Measurements from ENCODE around the gene STK32C. TPM values are rescaled to one million over a fixed set of nuclear protein-coding genes. Genes with fewer than 3 reads are reported as not detected.

Gene STK32C
- total RNA-seq, 1 donor from 2014 or later = 14.6 TPM

DNA sequence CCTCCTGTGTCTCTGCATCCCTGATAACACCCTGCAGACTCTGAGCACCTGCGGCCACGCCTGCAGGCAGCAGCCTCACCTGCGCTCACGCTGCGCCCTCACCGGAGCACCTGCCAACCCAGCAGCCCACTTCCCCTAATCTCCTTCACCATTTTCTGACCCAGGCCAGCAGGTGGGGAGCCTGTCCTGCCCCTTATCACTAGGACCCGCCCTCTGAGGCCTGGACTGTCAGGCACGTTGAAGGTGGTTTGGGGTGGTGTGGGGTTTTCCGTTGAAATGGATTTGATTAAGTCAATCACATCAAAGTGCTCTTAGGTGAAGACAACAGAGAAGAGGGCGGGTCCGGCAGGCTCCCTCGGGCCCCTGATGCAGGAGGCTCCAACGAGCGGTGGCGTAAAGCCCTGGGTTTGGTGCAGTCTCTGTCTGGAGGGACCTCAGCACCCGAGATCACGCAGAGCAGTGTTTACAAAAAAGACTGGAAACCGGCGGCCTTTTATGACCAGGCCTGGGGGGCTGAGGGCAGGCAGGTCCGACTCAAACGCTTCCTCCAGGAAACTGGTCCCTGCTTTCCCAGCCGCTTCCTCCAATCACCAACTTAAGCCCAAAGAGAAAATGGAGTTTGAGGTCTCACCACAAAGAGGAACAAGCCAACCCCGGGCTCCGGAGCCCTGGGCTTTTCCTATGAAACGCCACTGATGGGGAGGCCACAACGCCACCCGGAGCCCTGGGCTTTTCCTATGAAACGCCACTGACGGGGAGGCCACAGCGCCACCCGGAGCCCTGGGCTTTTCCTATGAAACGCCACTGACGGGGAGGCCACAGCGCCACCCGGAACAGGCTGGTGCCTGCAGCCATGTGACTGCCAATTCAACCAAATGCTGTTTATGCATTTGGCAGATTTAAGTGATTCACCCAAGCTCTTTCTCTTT lies 75.5 kb downstream of the STK32C start:
- DNase-seq (ENCODE audit: low spot score) = peak; percentile 8
- Mint-ChIP-seq H3K27ac (peak overlapping the region; percentile 73), H3K27me3 (ENCODE audit: insufficient read depth) (no peaks in the 10 kb centered on the region), H3K4me1 (ENCODE audit: low read depth) (peaks cover 24% of the 10 kb centered on the region), H3K4me3 (peak overlapping the region; percentile 37), H3K9me3 (no peaks in the 10 kb centered on the region), H3K36me3 (ENCODE audit: low read depth) (no peaks in the 10 kb centered on the region)
- intact Hi-C loops (cut with micrococcal nuclease) = loop anchor here (5.0 kb wide), 1 partner anchor 75 kb away; the partner anchor contains the start of gene STK32C

DNA sequence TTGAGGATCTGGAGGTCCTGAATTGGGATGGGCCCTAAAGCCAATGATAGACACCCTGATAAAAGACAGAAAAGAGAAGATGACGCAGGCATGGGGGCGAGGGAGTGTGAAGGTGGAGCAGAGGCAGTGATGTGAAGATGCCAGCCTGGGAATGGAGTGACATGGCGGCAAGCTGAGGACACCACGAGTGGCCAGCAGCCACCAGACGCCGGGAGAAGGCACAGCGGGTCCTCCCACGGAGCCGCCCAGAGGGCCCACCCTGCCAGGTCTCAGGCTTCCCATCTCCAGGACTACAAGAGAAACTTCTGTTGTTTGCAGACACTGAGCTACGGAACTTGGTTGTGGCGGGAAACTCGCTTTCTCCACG lies 76.1 kb downstream of the STK32C start:
- Mint-ChIP-seq H3K4me1 (ENCODE audit: low read depth) (peaks cover 24% of the 10 kb centered on the region), H3K27ac (peak overlapping the region; percentile 37), H3K9me3 (no peaks in the 10 kb centered on the region), H3K27me3 (ENCODE audit: insufficient read depth) (no peaks in the 10 kb centered on the region), H3K36me3 (ENCODE audit: low read depth) (no peaks in the 10 kb centered on the region), H3K4me3 (no peak overlapping the region)
- no peak for DNase-seq (ENCODE audit: low spot score)
- intact Hi-C loops (cut with micrococcal nuclease) = loop anchor here (5.0 kb wide), 1 partner anchor 76 kb away; the partner anchor contains the start of gene STK32C

DNA sequence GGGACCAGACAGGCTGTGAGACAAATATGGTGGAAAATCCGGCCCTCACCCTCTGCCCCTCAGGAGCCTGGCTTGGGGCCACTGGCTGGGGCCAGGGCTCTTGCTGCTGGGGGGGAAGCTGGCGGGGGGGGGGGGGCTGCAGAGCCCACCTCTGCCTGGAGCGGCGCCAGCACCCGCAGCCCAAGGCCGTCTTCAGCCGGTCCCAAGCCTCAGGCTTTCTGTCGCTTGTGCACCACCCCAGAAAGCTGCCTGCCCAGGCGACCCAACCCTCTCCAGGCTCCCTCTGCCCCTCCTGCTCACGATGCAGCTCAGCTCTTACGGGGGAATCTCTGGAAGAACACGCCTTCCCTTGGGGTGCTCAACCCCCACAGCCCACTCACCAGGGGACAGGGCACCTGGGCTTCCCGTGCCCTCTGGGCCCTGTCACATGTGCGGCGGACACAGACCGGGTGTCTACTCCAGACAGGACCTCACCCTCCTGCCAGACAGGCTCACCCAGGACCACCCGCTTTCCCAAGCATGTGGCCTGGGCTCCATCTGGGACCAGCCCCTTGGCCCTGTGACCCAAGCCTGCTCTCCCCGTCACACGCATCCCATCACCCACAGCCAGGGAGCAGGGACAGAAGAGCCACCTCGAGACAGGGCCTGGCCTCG lies 77.1 kb downstream of the STK32C start:
- no peaks in the 10 kb centered on the region for H3K27me3 Mint-ChIP-seq (ENCODE audit: insufficient read depth)
- peak overlapping the region; percentile 15 for H3K4me3 Mint-ChIP-seq
- intact Hi-C loops (cut with micrococcal nuclease) = loop anchor here (5.0 kb wide), 1 partner anchor 77 kb away; the partner anchor contains the start of gene STK32C
- H3K36me3 Mint-ChIP-seq (ENCODE audit: low read depth) = no peaks in the 10 kb centered on the region
- DNase-seq (ENCODE audit: low spot score) = no peak
- no peaks in the 10 kb centered on the region for H3K9me3 Mint-ChIP-seq
- H3K27ac Mint-ChIP-seq = peak overlapping the region; percentile 89
- peaks cover 24% of the 10 kb centered on the region for H3K4me1 Mint-ChIP-seq (ENCODE audit: low read depth)

DNA sequence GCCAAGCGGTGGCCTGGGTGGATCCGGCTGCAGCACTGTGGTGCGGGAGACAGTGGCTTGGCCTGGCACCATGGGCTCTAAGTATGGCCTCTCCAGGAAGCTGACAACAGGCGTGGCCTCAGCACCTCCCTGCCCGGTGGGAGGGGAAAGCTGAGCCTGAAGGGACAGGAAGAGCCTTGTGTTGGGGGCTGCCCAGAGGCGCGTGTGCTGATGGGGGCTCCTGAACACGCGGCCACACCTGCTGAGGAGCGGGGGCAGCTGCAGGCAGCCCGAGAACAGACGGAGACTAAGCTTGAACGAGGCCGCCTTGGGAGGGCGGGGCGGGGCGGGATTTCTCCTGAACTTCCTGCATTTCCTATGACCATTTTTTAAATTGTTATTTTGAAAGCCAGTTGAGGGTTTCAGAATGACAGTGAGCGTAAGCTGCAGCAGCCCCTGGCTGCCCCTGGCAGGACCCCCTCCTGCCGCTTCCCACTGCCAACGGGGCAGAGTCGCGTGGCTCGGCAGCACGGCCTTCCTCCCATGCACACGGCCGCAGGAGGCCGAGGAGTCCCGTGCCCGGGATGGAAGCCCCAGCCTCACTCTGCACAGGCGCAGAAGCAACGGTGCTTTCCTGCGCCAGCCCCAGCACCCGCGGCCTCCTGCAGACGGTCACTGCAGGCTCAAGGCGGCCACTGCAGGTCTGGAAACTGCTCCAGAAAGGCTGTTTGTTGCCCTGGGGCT lies 77.8 kb downstream of the STK32C start:
- intact Hi-C loops (cut with micrococcal nuclease) = loop anchor here (5.0 kb wide), 1 partner anchor 77 kb away; the partner anchor contains the start of gene STK32C
- Mint-ChIP-seq H3K36me3 (ENCODE audit: low read depth) (no peaks in the 10 kb centered on the region), H3K4me3 (peak overlapping the region; percentile 77), H3K4me1 (ENCODE audit: low read depth) (peaks cover 24% of the 10 kb centered on the region), H3K9me3 (no peaks in the 10 kb centered on the region), H3K27ac (peak overlapping the region; percentile 89), H3K27me3 (ENCODE audit: insufficient read depth) (no peaks in the 10 kb centered on the region)
- DNase-seq (ENCODE audit: low spot score) = peak; percentile 47

DNA sequence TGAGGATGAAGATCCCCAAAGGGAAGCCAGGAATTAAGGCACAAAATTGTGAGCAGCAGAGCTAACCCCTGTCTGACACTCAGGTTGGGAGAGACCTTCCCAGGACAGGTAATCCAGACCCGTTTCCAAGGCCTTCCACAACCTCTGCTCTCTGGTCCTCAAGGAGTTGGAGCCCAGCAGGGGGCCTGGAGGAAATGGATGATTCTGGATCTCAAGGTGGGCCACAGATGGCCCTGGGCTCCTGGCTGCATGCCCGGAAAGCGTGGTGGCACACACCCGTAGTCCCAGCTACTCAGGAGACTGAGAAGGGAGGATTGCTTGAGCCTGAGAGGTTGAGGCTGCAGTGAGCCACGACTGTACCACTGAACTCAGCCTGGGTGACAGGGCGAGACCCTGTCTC lies 78.7 kb downstream of the STK32C start:
- no peaks in the 10 kb centered on the region for H3K9me3 Mint-ChIP-seq
- H3K27ac Mint-ChIP-seq = no peak overlapping the region
- DNase-seq (ENCODE audit: low spot score) = no peak
- no peak overlapping the region for H3K4me3 Mint-ChIP-seq
- no peaks in the 10 kb centered on the region for H3K27me3 Mint-ChIP-seq (ENCODE audit: insufficient read depth)
- H3K4me1 Mint-ChIP-seq (ENCODE audit: low read depth) = peaks cover 24% of the 10 kb centered on the region
- no peaks in the 10 kb centered on the region for H3K36me3 Mint-ChIP-seq (ENCODE audit: low read depth)
- intact Hi-C loops (cut with micrococcal nuclease) = no loop called here

DNA sequence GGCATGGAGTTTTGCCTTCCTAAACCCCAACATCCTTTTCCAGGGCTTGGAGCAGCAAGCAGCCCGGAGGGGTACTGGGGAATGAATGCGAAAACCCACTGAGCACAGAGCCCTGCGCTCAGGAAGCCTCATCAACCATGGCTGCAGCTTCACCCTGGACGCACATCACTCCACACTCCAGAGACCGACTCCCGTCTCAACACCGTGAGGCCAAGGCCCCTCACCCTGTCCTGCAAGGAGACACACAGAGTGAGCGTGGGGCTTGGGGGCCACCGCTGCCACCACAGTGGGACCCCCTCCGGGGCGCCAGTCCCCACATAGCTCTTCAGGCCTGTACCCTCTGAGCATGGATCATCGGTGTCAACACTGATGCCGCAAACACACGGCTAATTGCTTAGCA lies 79.1 kb downstream of the STK32C start:
- Mint-ChIP-seq H3K4me1 (ENCODE audit: low read depth) (peaks cover 24% of the 10 kb centered on the region), H3K27ac (no peak overlapping the region), H3K9me3 (no peaks in the 10 kb centered on the region), H3K27me3 (ENCODE audit: insufficient read depth) (no peaks in the 10 kb centered on the region), H3K36me3 (ENCODE audit: low read depth) (no peaks in the 10 kb centered on the region), H3K4me3 (no peak overlapping the region)
- intact Hi-C loops (cut with micrococcal nuclease) = no loop called here
- DNase-seq (ENCODE audit: low spot score) = no peak

DNA sequence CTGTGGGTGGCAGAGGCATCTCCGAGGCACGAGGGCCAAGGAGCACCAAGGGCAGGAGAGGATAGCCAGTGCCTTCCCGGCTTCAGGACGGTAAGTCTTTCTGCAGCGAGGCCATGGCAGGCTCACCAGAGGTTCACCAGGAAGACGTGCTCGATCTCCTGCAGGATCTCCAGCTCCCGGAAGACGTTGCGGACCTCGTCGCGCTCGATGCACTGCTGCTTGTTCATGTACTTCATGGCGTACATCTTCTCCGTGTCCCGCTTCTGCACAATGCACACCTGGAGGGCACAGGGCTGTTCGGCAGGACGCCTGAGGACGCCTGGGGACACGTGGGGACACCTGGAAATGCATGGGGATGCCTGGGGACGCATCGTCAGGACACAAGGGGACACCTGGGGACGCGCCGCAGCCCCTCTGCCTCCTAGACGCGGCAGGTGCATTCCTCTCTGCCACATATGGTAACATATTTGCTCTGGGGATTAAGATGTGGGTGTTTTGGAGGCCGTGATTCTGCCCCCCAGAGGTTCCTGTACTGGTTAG lies 79.8 kb downstream of the STK32C start:
- H3K27ac Mint-ChIP-seq = no peak overlapping the region
- no peaks in the 10 kb centered on the region for H3K9me3 Mint-ChIP-seq
- no peak overlapping the region for H3K4me3 Mint-ChIP-seq
- H3K36me3 Mint-ChIP-seq (ENCODE audit: low read depth) = no peaks in the 10 kb centered on the region
- no peak for DNase-seq (ENCODE audit: low spot score)
- H3K4me1 Mint-ChIP-seq (ENCODE audit: low read depth) = peaks cover 22% of the 10 kb centered on the region
- no peaks in the 10 kb centered on the region for H3K27me3 Mint-ChIP-seq (ENCODE audit: insufficient read depth)
- intact Hi-C loops (cut with micrococcal nuclease) = no loop called here

DNA sequence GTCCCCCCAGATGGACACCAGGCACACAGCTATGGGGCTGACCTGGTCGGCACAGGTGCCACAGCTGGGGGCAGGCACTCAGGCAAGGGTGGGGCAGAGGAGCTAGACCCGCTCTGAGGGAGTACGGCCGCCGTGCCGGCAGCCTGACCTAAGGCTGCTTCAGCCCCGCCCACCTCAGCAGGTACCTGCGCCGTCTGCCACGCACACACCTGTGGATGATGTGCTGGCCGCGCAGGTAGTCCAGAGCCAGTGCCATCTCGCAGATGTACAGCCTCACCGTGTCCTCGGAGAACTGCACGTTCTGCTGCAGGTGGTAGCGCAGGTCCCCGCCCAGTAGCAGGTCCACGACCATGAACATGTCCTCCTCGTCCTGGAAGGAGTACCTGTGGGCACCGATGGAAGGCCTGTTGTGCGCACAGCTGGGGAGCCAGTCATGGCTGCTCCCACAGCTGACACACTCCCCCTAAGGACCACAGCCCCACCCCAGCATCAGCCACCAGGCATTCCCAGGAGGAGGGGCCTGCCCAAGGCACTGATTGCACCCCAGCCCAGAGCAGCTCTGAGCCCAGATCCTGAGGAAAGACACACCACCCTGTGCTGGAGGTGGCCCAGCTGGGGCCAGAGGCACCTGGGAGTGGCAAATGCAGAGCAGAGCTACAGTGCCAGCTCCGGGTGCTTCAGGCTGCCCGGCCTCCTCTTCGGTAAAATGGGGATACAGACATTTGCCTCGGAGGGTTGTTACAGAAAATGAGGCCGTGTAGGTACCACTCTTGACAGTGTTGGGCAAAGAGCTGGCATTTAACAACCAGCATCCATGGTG lies 81.0 kb downstream of the STK32C start:
- intact Hi-C loops (cut with micrococcal nuclease) = no loop called here
- Mint-ChIP-seq H3K9me3 (no peaks in the 10 kb centered on the region), H3K27me3 (ENCODE audit: insufficient read depth) (no peaks in the 10 kb centered on the region), H3K36me3 (ENCODE audit: low read depth) (no peaks in the 10 kb centered on the region), H3K27ac (no peak overlapping the region), H3K4me3 (no peak overlapping the region), H3K4me1 (ENCODE audit: low read depth) (peaks cover 11% of the 10 kb centered on the region)
- no peak for DNase-seq (ENCODE audit: low spot score)

DNA sequence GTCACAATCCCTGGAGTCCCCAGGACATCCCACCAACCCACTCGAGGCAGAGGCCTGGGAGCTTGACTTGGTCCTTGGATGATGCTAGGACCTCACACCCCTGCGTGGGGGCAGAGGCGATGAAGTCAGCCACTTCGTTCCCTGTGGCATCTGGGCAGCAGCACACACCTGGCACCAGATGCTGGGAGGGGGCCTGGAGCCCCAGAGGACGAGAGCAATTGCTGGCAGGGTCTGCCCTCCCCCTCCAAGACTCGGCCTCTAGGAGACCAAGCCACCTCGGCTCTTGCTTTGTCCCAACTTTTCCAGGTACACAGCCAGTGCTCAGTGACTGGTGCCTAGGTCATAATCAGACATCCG lies 81.9 kb downstream of the STK32C start:
- Mint-ChIP-seq H3K36me3 (ENCODE audit: low read depth) (no peaks in the 10 kb centered on the region), H3K27me3 (ENCODE audit: insufficient read depth) (no peaks in the 10 kb centered on the region), H3K9me3 (no peaks in the 10 kb centered on the region), H3K27ac (no peak overlapping the region), H3K4me3 (no peak overlapping the region), H3K4me1 (ENCODE audit: low read depth) (peaks cover 9% of the 10 kb centered on the region)
- intact Hi-C loops (cut with micrococcal nuclease) = no loop called here
- DNase-seq (ENCODE audit: low spot score) = no peak

DNA sequence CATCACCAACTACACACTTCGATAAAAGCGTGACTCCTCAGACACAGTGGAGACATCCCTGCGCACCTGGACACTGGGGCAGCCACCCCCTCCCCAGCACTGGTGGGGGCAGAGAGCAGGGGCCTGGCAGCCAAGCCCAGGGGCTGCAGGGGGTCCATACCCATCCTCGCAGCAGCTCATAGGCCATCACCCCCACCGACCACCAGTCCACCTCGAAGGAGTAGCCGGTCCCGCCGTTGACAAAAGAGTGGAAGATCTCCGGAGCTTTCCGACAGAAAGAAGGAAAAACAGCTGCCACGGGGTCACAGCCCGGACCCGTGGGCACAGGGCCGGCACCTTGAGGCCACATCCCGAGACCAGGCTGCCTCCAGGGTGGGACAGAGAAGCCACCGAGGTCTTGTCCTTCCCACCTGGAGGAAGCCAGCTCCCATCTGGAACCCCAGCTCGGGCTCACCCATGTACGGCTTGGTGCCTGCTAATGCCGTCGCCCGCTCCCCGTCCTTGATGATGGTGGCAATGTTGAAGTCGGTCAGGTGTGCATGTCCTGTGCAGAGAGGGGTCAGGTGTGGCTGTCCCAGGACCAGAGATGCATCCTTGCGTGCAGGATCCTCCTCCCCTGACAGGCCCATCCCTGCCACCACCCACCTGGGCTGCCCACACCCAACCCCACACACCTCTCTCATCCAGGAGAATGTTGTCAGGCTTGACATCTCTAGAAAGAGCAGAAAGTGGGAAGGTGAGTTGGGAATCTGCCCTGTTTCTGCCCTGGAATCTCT lies 82.5 kb downstream of the STK32C start:
- DNase-seq (ENCODE audit: low spot score) = no peak
- Mint-ChIP-seq H3K27ac (no peak overlapping the region), H3K9me3 (no peaks in the 10 kb centered on the region), H3K4me1 (ENCODE audit: low read depth) (peaks cover 9% of the 10 kb centered on the region), H3K36me3 (ENCODE audit: low read depth) (no peaks in the 10 kb centered on the region), H3K27me3 (ENCODE audit: insufficient read depth) (no peaks in the 10 kb centered on the region), H3K4me3 (no peak overlapping the region)
- intact Hi-C loops (cut with micrococcal nuclease) = no loop called here

DNA sequence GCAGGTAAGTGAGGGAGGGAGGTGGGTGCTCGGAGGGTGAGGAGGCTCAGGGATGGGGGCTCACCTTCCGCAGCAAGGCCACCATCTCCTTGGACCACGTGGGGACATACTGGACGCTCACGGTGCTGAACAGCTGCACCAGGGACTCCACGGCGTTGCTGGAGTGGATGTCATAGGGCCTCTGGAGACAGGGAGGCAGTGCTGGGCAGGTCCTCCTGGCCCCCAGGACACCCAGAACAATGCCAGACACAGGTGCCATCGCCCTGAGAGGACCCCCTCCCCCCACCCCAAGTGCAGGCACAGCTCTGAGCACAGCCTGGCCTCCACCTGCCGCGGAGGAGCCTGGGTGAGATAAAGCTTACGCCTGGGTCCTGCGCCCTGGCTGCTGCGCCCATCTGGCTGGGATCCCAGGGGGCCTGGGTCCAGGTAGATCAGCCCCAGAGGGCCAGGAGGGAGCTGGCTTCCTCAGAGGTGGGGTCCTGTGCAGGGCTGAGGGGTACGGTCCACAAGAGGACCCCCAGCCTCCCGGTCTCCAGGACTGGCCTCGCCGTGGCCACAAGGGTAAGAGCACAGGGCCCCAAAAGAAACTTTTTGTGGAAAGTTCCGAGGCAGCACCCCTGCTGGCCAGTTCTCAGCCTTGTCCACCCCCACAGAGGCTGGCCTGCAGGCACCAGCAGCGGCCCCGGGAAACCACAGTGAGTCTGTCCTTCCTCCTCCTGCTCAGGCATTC lies 83.2 kb downstream of the STK32C start:
- H3K27ac Mint-ChIP-seq = no peak overlapping the region
- DNase-seq (ENCODE audit: low spot score) = no peak
- intact Hi-C loops (cut with micrococcal nuclease) = loop anchor here (5.0 kb wide), 1 partner anchor 413 kb away; no protein-coding TSS in a partner anchor
- H3K36me3 Mint-ChIP-seq (ENCODE audit: low read depth) = no peaks in the 10 kb centered on the region
- no peaks in the 10 kb centered on the region for H3K27me3 Mint-ChIP-seq (ENCODE audit: insufficient read depth)
- no peak overlapping the region for H3K4me3 Mint-ChIP-seq
- H3K4me1 Mint-ChIP-seq (ENCODE audit: low read depth) = peaks cover 1% of the 10 kb centered on the region
- H3K9me3 Mint-ChIP-seq = no peaks in the 10 kb centered on the region

All from activated T-helper 1 cell treated with anti-CD3 and anti-CD28 coated beads, Interleukin-12 subunit alpha, Interleukin-12 subunit beta, Interleukin-2, Interleukin-4 antibody, amounts not matched to agents 30 ng/mL and 10 ng/mL and 1 ng/mL, durations not matched to agents 14 hours and 24 hours and 36 hours (primary cell).